Activated B cell treated with CpG ODN at 0.5 μM for 24 hours (primary cell): ENCODE measurements around the gene FBH1. TPM values are rescaled to one million over a fixed set of nuclear protein-coding genes. Genes with fewer than 3 reads are reported as not detected.

ENCODE experiments used
- ATAC-seq: fragments of 200-7000 bp; cut with Tn5 transposase; one replicate; pipeline ENCODE4 v1.10.0; 2021; ENCODE audit warnings: low read depth, mild to moderate bottlenecking, moderate library complexity
- CTCF ChIA-PET: fragments of 350-600 bp; sonication (Branson Sonifier 250); formaldehyde crosslinking; loops from one replicate; lab custom pipeline; 2021; ENCODE audit warnings: antibody characterized with exemption; lab: Charles Lee
- POLR2A ChIA-PET: fragments of 350-600 bp; sonication (Branson Sonifier 250); formaldehyde crosslinking; loops from one replicate; lab custom pipeline; 2021; ENCODE audit warnings: antibody characterized with exemption; lab: Charles Lee
- DNase-seq: peaks from one replicate; pipeline ENCODE4 v3.0.0; 2022
- H3K27ac Mint-ChIP-seq: one replicate; pipeline ENCODE4 v1.8.0; 2020; ENCODE audit warnings: mixed read lengths
- H3K27me3 Mint-ChIP-seq: one replicate; pipeline ENCODE4 v1.8.0; 2021; ENCODE audit warnings: mixed read lengths
- H3K36me3 Mint-ChIP-seq: one replicate; pipeline ENCODE4 v1.8.0; 2021; ENCODE audit warnings: low read depth, mixed read lengths
- H3K4me1 Mint-ChIP-seq: one replicate; pipeline ENCODE4 v1.8.0; 2021; ENCODE audit warnings: mixed read lengths
- H3K4me3 Mint-ChIP-seq: one replicate; pipeline ENCODE4 v1.8.0; 2020; ENCODE audit warnings: mild to moderate bottlenecking, mixed read lengths
- H3K9me3 Mint-ChIP-seq: one replicate; pipeline ENCODE4 v1.8.0; 2020; ENCODE audit warnings: mixed read lengths
- intact Hi-C: fragments of 100-400 bp; cut with micrococcal nuclease; formaldehyde crosslinking; loops from one replicate; pipeline ENCODE4 v1.15.1; 2024
- total RNA-seq: library from RNA; stranded (reverse); gene quantifications from 2 replicates; pipeline ENCODE4 v1.2.3, GENCODE V29; 2022
- TF ChIP-seq, protein P1 (sequence below): fragments of 200-600 bp; IDR thresholded peaks from one replicate; pipeline ENCODE4 v1.8.0; 2022; ENCODE audit warnings: antibody characterized with exemption, mild to moderate bottlenecking

Gene FBH1
- total RNA-seq, 1 donor from 2014 or later, result 65.5 TPM

DNA sequence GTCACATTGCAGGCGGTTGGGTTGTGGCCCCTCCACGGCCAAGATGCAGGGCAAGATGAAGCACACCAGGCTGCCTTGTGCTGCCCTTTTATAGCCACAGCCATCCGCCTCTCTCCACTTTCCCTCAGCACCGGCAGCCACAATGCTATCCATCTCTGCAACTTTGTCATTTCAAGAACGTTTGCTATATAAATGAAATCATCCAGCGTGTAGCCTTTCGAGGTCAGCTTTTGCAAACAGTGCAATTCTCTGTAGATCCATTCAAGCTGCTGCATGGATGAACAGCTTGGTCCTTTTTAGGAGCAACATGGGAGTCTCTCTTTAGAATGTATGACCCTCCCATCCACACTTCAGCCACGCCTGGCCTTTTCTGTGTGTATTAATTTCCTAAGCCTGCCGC lies 93.7 kb downstream of the FBH1 start:
- TF ChIP-seq, protein P1, sequence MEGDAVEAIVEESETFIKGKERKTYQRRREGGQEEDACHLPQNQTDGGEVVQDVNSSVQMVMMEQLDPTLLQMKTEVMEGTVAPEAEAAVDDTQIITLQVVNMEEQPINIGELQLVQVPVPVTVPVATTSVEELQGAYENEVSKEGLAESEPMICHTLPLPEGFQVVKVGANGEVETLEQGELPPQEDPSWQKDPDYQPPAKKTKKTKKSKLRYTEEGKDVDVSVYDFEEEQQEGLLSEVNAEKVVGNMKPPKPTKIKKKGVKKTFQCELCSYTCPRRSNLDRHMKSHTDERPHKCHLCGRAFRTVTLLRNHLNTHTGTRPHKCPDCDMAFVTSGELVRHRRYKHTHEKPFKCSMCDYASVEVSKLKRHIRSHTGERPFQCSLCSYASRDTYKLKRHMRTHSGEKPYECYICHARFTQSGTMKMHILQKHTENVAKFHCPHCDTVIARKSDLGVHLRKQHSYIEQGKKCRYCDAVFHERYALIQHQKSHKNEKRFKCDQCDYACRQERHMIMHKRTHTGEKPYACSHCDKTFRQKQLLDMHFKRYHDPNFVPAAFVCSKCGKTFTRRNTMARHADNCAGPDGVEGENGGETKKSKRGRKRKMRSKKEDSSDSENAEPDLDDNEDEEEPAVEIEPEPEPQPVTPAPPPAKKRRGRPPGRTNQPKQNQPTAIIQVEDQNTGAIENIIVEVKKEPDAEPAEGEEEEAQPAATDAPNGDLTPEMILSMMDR, result no peak
- intact Hi-C loops, result no loop called here
- Mint-ChIP-seq H3K4me3 (no peak overlapping the region), H3K4me1 (peaks cover 10% of the 10 kb centered on the region), H3K27ac (no peak overlapping the region), H3K36me3 (no peaks in the 10 kb centered on the region), H3K9me3 (no peaks in the 10 kb centered on the region), H3K27me3 (no peaks in the 10 kb centered on the region)
- DNase-seq (no peak), ATAC-seq (no peak)
- ChIA-PET CTCF (no interaction called here), POLR2A (no interaction called here)

DNA sequence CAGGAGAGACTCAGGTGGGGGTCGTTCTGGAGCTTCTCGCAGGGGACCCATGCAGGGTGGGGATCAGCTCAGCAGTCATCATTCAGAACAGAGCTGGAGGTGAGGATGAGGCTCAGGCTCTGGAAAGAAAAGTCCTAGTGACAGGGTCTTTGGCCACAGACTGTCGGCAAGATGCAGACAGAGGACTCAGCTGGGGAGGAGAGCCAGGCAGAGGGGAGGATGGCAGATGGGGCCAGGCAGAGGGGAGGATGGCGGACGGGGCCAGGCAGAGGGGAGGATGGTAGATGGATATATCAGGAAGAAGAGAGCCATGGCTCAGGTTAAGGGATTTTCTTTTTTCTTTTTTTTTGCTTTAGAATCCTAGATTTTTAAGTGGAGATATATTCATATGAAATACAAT lies 95.0 kb downstream of the FBH1 start:
- no peak overlapping the region for H3K4me3 Mint-ChIP-seq

More for the DNA sequence above, 95.0 kb downstream of the FBH1 start:
- POLR2A ChIA-PET, result no interaction called here
- H3K27ac Mint-ChIP-seq, result no peak overlapping the region
- H3K36me3 Mint-ChIP-seq, result no peaks in the 10 kb centered on the region
- H3K9me3 Mint-ChIP-seq, result no peaks in the 10 kb centered on the region
- DNase-seq (no peak), ATAC-seq (no peak)
- H3K4me1 Mint-ChIP-seq, result peaks cover 10% of the 10 kb centered on the region
- intact Hi-C loops, result no loop called here
- CTCF ChIA-PET, result no interaction called here
- TF ChIP-seq, protein P1, result no peak
- H3K27me3 Mint-ChIP-seq, result no peaks in the 10 kb centered on the region

Other genes starting within 250 kb of the FBH1 start
- 3.3 and 3.5 TPM in 2 replicates for gene ASB13, start 223.6 kb upstream of the FBH1 start, total RNA-seq
- gene TASOR2, start 205.4 kb upstream of the FBH1 start, total RNA-seq, result 69.8 and 81.4 TPM in 2 replicates
- gene GDI2, start 76.8 kb upstream of the FBH1 start, total RNA-seq, result 289 and 301 TPM in 2 replicates
- 9.2 and 11.1 TPM in 2 replicates for gene ANKRD16, start 350 bp upstream of the FBH1 start, total RNA-seq
- gene IL15RA, start 87.3 kb downstream of the FBH1 start, total RNA-seq, result 19.1 and 19.8 TPM in 2 replicates
- 151 and 160 TPM in 2 replicates for gene IL2RA, start 172.1 kb downstream of the FBH1 start, total RNA-seq
- 207 and 209 TPM in 2 replicates for gene RBM17, start 198.8 kb downstream of the FBH1 start, total RNA-seq